Stimulated activated CD4-positive, alpha-beta T cell treated with anti-CD3 and anti-CD28 coated beads, Interleukin-15, amount 100 ng/mL, for 48 hours (primary cell): ENCODE data around the gene SCNM1.
"Not testable (repeated sequence)": the region's sequence is repeated elsewhere in the genome, so short reads cannot be mapped to it uniquely, and the experiment has no call there.

Source experiments
- DNase-seq, 2 donors: peaks; one replicate each; pipeline ENCODE4 v3.0.0-alpha.2; 2020; ENCODE audit warnings: low read depth in 2 of 2

The SCNM1 gene

GRCh38 chr1:151146412-151147131, 19.4 kb upstream of the SCNM1 start, which contains the start of gene SEMA6C:
TSS of gene SEMA6C (minus strand) at chr1:151146631. CDS start at chr1:151142621, 4,010 bp downstream.
- DNase-seq: peak; percentile 67 to 83

DNA sequence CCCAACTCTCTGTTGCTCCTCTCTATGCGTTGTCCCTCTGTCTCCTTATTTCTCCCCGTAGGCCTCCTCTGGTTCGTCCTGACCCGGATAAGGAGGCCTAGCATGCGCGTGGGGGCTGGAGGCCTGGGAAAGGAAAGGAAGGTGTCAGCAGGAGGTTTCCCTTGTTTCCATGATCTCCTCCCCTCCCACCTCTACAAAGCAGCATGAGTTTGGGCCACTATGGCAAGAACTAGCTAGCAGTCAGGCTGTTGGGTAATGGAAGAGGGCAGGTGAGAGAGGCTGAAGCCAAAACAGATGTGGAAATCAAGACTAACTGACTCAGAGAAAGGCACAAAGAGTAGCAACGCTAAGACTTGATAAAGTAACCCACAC, 18.8 kb upstream of the SCNM1 start:
- DNase-seq: no peak

DNA sequence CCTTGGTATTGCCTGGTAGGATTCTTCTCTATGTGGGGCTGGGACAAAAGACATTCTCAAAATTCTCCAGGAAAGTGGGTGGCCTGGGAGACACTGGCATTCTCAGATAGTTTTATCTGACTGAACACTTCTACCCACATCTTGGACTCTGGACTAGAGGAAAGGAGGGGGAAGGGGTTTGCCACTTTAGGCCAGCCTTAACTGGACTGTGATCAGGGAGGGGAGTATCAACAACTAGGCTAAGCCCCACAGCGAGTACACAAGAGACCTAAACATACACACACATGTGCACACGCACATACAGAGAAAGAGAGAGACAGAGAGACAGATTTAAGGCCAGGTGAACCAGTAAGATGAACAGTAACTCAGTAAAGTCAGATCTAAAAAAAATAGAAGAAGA, 18.3 kb upstream of the SCNM1 start:
- no peak for DNase-seq

DNA sequence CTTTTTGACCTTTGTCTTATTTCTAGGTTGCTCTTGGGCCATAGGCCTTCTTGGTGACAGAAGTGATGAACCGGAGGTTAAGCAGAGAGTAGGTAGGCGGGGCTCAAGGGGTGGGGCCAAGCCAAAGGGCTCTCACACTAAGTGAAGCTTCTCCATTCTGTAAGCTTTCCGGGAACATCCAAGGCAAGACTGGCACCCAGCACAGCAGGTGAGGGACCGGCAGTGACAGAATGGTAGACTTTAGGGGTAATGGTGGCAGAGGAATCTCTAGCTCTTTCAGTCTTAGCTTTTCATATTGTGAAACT, 9.5 kb upstream of the SCNM1 start, which contains the start of gene TNFAIP8L2:
TSS of gene TNFAIP8L2 (plus strand) at position 135 of the 305 bp plus-strand sequence. CDS start 2,049 bp downstream, outside the sequence.
- peak; percentile 64 to 81 for DNase-seq

DNA sequence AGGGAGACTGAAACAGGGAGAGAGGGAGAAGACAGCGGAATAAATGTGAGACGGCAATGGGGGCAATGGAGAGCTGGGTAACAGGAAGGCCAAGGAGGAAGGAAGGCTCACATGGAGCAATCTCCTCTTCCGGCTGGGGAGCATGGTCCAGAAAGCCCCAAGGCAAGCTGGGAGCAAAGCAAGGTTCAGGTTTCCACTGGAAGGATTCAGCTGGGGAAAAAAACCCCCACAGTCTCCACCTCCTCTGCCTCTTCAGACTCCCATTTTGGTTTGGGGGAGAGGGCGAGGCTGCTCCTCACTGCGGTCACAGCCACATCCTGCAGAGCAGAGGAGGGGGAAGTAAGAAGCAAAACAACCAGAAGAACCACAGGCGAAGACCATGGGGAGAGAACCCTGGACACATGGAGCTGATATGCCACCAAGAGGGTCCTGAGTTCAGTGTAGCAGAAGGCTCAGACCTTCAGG, 8.8 kb upstream of the SCNM1 start:
- peak; percentile 42 to 48 for DNase-seq

DNA sequence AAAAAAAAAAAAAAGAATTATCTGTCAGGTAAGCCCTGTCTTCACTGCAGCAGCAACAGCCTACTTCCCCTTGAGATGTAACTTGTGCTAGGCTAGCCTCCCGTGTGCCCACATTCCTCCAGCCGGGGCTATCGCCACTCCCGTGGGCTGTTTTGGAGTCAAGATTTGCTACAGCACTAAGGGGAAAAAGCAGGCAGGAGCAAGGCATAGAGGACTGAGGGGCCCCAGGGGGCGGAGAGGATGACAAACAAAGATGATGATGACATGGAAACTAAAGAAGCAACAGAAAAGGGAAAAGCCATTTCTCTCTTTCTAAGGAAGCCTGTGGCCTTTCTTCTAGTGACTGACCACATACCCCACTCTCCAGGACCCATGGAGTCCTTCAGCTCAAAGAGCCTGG, 7.6 kb upstream of the SCNM1 start:
- DNase-seq: peak in 1 of 2 donors; percentile 60

- DNase-seq: no peak
Observed at GRCh38 chr1:151158751-151159251, 7.1 kb upstream of the SCNM1 start.

DNA sequence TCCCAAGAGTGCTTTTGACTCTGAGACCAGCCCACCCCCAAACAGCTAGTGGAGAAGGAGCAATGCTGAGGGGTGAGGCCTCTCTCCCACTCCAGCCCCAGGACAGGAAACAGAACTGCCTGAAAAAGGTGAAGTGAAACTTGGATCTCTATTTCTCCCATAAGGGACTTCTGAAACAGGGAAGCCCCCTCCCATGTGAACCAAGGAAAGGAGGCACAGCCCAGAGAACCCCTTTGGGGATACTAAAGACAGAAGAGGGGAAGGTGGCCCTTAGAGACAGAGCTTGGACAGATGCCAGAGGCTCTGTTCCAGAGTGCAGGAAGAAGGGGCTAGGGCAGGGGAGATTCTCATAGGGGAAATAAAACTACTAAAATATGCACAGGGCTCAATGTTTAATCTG, 6.6 kb upstream of the SCNM1 start:
- no peak for DNase-seq

GRCh38 chr1:151164732-151165280, 1.1 kb upstream of the SCNM1 start:
- DNase-seq: no peak

- no peak for DNase-seq
Observed at GRCh38 chr1:151165281-151165737, 635 bp upstream of the SCNM1 start.

DNA sequence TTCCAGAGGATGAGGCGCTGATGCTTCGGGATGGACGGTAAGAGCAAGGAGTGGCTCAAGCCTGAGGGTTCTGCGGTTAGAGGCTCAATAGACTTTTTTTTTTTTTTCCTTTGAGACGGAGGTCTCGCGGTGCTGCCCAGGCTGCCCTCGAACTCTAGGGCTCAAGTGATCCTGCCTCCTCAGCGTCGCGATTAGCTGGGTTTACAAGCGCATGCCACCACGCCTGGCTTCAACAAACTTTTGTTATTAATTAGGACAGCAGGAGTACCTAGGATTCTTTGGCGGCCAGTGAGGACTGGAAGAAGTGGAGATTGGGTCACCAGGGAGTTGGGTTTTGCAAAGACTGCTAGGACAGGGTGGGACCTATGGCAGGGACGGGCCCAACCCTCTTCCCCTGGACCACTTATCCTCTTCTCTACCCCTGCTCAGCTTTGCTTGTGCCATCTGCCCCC, 587 bp downstream of the SCNM1 start:
- DNase-seq: no peak

DNA sequence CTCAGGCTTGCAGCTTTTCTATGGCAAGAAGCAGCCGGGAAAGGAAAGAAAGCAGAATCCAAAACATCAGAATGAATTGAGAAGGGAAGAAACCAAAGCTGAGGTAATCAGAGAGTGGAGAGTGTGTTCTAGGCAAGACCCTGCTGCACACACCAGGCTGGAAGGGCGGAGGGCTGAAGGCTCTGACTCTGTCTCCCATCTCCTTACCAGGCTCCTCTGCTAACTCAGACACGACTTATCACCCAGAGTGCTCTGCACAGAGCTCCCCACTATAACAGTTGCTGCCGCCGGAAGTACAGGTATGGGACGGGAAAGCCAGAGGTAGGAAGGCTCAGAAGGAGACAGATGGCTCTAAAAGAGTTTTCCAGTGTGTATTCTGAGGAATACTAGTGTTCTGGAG, 1.2 kb downstream of the SCNM1 start:
- DNase-seq: no peak

- DNase-seq: no peak
Observed at GRCh38 chr1:151171190-151171589, 5.2 kb downstream of the SCNM1 start.

DNA sequence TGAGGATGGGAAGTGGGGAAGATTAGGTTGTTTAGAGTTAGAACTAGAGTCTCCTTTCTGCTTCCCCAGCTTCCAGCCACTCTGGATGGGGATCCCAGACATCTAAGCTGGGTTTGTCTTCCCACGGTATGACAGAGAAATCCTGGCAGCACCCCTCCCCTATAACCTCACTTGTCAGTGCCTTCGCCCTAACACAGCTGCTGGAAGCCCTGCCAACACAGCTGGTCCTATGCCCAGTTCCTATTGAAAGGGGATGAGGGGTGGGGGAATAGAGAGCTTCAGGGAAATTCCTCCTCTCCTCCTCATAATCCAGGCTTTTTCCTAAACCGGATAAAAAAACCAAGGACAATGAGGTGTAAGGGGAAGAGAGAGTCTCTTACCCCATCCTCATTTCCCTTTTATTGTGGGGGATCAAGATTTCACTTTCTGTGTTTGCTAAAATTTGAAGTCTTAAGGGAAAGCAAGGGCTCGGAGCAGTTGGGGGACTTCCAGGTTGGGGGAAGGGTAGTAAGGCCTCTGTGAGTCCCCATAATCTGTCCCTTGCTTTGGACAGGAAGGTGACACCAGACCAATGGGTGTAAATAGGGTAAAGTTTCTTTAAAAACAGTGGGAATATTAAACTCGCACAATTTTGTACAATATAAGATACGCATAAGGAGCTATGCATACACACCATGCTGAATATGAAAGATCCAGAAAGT, 9.2 kb downstream of the SCNM1 start:
- no peak for DNase-seq

GRCh38 chr1:151175863-151176262, 9.9 kb downstream of the SCNM1 start, which contains the start of gene TMOD4:
TSS of gene TMOD4 (minus strand) at chr1:151175981. CDS start at chr1:151174875, 1,106 bp downstream.
- no peak for DNase-seq

- DNase-seq: no peak
Observed at GRCh38 chr1:151176514-151177045, 10.6 kb downstream of the SCNM1 start.

DNA sequence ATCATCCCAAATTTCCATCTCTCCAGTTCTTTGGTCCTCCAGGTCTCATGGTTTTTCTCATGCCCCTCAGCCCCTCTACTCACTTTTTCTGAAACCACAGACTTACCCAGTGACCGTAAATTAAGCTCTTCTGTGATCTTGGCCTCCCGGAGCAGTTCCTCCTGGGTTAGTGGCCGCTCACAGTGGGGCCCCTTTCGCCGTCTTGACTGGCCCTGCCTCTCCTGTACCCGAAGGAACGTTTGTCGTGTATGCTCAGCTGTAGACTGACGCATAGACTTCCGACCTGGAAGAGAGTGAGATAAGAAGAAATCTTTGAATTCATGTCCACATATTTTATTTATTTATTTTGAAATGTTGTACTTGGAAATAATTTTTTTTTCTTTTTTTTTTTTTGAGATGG, 18.3 kb downstream of the SCNM1 start:
- DNase-seq: no peak

DNA sequence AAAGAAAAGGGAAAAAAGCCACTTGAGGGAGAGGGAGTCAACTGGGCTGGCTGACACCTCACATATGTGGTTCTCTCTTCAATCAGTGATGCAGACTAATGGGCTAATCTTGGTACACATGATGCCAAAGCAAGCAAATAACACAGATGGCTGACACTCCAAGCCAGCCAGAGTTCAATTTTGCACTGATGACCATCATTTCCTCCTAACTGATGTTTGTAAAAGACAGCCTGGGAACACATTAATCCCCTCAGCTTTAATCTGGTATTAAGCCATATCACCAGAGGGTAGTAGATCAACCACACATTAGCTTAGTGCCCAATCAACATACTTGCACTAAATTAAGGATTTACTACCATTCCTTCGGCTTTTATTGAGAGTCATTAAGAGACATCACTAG, 21.3 kb downstream of the SCNM1 start:
- DNase-seq: no peak

DNA sequence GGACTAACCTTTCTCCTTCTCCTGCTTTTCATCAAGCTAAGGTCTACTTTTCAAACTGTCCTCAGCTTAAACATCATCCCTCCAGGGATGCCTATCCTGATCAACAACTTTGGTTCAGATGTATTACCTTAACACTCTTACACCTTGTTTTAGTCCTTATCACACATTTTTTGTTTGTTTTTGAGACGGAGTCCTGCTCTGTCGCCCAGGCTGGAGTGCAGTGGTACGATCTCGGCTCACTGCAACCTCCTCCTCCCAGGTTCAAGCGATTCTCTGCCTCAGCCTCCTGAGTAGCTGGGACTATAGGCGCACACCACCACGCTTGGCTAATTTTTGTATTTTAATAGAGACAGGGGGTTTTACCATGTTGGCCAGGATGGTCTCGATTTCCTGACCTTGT, 22.7 kb downstream of the SCNM1 start:
- not testable (repeated sequence) for DNase-seq

DNA sequence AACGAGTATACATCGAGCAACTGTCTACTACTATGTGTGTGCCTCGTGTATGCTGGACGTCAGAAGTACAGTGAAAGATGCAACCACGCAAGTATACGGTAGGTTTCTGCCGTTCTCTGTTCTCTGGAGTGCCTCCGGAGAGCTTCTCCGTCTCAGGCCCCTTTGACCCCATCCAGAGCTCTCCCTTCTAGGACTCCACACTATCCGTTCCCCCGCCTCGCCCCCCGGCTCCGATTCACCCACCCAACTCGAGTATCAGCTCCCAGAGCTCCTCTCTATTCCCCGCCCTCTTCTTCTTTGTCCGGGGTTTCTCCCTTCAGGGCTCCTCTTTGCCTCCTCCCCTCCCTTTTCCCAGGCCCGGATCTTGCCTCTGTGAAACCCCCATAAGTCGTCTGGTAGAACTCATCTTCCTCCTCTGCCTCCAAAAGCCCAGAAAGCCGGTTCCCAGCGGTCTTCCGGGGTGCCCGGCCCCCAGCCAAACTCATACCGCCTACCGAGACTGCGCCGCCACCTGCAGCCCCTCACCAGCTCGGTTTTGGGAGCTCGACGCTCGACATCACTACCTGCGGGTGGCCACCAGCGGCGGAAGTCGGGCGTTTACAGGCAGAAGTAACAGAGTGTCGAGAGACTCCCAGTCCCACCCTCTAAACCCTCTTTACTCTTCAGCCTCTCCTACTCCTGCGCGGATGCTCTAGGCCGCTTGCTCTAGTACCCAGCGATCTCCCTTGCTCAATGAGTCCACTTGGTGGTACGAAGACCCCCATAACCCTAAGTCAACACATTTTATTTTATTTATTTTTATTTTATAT, 23.9 kb downstream of the SCNM1 start, which contains the start of gene VPS72:
TSS of gene VPS72 (minus strand) at position 561 of the 809 bp plus-strand sequence. CDS start at position 485, 76 bp downstream.
- peak; percentile 80 to 81 for DNase-seq

GRCh38 chr1:151192047-151192446, 26.1 kb downstream of the SCNM1 start:
- no peak for DNase-seq
